SK-N-MC (cell line): ENCODE results near the gene RGR.

ENCODE experiments used
- EZH2 ChIP-seq: fragments of 200-600 bp; sonication (generic); IDR thresholded peaks from one replicate; pipeline ENCODE4 v1.6.1; 2017; ENCODE audit warnings: antibody characterized with exemption
- FOXP2 ChIP-seq: optimal IDR thresholded peaks from 2 replicates; pipeline ENCODE3; 2011; ENCODE audit warnings: mild to moderate bottlenecking, moderate library complexity; ENCODE audit not compliant: insufficient read depth; ENCODE audit errors: extremely low read length, control extremely low read depth
- POLR2AphosphoS5 ChIP-seq: IDR thresholded peaks from 2 replicates; pipeline ENCODE4 v1.6.1; 2012; ENCODE audit warnings: mild to moderate bottlenecking, low read depth, low read length, borderline replicate concordance

DNA sequence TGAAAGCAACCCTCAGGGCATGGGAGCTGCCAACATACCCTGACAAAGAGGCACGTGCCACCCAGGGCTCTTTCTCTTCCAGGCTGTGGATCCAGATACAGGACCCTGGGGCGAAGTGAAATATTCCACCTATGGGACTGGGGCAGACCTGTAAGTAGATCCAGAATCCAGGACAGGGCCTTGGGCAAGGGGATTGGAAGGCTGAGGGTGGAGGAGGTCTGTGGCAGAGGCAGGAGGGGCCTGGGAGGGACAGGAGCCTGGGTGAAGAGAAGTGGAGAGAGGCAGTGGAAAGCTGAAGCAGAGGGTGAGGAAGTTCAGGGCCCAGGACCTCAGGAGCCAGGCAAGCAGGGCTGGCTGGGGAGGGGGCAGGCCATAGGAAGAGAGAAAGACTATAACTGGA is 33.3 kb upstream of the RGR start:
- TF ChIP-seq POLR2AphosphoS5, result no peak
- TF ChIP-seq EZH2, result no peak
- TF ChIP-seq FOXP2, result no peak
